NCI-H345 treated with DMSO at 0.1 percent for 48 hours (cell line): Measurements from ENCODE around the gene FAM25A.

Experiments
- DNase-seq: peaks from one replicate; lab custom pipeline; 2025; ENCODE audit not compliant: unreplicated experiment; lab: John Stamatoyannopoulos, UW

The FAM25A gene

DNA sequence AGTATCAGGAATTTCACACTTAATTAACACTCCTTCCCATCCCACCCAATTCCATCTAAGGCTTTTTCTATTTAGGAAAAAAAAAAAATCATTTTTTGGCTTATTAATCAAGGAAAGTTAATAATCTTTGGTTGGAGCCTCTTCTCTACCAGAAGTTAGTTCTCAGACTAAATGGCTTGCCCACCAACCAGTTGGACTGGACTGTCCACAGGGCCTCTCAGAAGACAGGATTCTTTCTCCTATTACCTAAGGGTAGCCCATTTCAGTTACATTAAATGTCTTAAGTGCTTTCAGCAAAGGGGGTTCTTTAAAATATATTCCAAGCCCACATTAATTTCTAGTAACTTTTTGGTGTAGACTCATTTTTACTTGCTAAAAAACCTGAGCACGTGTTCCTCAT, 39.3 kb downstream of the FAM25A start:
- no peak for DNase-seq

DNA sequence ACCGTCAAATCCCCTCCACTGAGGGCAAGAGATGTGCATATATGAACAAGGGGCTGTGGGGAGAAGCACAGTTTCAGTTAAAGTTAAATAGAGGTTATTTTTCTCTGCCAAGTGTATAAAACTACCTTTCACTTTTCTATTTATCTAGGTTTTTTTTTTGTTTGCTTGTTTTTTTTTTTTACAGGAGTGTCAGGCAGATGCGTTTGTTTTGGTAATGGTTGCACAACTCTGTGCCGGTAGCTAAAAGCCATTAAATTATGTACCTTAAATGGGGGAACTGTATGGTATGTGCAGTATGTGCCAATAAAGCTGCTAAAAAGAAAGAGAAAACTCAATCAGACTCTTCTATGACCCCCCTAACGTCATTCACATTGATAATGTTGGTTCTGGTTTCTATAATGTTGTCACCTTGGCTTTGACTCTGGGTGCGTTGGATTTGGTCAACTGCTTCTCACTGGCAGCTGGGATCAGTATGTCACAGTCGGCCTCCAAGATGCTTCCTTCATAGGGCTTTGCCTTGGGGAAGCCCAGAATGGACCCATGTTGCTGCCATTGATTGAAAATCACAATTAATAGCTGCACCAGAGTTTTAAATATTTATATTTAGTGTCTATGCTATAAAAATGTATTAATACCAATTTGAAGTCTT, 40.3 kb downstream of the FAM25A start:
- DNase-seq, result no peak

DNA sequence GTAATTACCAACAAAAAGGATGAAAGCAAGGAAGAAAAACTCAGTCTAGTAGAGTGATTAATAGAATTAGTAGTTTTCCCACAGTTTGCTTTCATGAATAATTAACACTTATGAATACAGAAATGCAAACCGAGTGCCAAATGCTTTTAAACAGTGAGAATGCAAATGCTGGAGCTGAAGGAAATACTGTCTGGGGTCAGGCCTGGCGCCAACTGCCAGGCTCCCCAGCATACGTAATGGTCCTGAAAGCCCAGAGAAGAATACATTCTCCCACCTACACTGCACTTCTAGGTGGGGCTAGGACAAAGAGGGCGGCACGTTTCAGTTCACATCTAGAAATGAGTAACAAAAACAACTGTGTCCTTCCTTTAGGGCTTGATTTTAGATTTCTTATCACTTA, 44.6 kb downstream of the FAM25A start:
- no peak for DNase-seq

DNA sequence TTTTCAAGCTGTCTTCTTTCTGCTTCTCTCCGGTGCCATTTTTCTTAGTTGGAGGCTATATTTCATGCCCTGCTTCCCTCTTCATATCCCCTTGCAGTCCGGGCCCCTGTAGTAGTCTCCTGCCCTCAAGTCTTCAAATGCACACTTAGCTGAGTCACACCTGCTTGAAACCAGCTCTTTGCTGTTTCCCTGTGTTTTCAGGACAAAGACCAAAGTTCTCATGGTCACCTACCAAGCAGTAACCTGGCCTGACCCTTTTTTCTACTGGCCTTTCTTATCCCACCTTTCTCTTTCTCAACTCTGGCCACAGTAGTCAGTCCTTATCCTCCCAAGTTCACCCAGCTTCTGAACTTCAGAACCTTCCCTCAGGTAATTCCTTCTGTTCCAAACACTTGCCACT, 46.1 kb downstream of the FAM25A start:
- no peak for DNase-seq

DNA sequence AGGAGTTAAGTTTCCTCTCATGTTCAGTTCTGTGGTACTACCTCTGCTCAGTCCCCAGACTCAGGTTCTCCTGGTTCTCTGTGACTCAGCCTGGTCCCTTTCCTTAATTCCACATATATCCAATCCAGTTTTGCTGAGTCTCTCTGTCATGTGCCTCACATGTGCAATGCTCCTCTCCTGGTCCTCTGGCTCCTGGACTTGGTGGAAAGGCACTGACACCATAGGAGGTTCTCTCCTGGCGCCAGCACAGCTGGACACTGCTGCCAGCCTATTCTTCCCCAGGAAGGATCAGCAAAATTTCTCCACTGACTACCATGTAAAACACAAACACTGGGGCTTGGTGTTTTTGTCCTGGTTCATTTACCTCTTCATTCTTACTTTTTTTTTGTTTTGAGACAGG, 46.8 kb downstream of the FAM25A start:
- no peak for DNase-seq

- no peak for DNase-seq
Observed at GRCh38 chr10:87068281-87068680, 48.2 kb downstream of the FAM25A start.

DNA sequence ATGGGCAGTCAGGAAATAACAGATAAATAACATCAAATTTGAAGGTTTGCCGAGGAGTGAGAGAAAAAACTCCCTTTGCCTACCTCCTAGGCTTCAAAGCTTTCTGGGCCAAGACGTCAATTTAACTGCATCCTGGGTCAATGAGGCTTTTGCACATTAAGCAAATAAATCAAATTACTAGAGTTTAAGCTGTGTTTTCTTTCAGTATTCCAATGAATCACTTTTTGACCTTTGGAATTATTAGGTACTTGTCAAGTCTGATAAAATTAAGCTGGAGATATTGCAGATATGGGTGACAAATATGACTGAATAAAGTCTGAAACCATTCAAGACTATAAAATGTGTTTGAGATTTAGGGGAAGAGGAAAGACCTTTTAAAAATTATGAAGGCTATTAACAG, 52.4 kb downstream of the FAM25A start:
- no peak for DNase-seq
